DMS153 treated with DMSO at 0.1 percent for 48 hours (cell line): ENCODE data around the gene C1QL2.

Source experiments
- DNase-seq: peaks from one replicate; lab custom pipeline; 2025; ENCODE audit not compliant: unreplicated experiment; lab: John Stamatoyannopoulos, UW

C1QL2 gene

DNA sequence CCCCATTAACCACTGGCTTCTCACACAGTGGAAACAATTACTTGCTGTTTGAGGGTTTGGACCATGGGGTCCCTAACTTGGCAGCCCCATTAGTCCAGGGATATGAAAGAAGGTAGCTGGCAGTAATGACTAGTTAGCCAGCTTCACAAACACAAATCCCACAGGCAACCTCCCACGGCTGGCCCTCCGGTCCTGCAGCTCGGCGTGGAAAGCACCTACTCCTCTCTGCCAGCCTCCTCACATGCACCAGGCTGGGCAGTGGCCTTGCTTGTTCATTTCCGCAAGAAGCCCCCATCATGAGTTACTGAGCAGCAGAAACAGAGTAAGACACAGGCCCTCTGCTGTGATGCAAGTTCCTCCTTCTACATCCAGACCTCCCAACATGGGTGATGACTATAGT, 13.7 kb downstream of the C1QL2 start:
- no peak for DNase-seq

DNA sequence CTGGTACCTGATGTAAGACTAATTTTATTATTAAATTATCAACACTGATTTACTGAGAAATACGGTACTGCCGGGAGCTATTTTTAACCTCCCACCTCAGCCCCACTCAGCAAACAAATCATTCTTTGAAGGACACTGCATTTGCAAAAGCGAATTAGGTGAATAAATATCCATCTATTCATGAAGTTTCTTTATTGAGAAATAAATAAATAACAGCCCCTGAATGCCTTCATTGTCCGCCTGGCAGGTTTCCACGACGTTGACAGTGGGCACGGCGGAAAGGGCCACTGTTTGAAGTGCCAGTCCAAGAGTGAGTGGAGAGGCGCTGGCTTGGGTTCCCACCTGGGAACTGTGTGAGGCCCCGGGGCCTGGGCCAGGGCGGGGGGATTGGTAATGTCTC, 15.7 kb downstream of the C1QL2 start:
- DNase-seq, result peak; percentile 83

DNA sequence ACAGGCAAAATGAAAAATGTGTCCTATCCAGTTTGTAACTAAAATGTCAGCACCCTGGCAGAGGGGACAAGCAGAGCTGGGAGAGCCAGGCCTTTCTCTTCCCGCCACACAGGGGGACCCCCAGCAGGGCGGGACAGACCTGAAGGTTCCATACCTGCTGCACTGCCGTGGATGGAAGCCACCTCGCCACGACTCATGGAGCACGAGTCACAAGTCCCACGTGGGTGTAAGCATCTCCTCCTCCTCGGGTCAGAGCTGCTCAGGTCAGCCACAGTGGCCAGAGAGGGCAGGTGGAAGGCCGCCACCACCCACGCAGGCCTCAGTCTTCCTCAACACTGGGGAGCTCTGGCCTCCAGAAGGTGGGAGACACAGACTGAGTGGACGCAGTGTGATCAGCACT, 21.0 kb downstream of the C1QL2 start:
- DNase-seq, result no peak

DNA sequence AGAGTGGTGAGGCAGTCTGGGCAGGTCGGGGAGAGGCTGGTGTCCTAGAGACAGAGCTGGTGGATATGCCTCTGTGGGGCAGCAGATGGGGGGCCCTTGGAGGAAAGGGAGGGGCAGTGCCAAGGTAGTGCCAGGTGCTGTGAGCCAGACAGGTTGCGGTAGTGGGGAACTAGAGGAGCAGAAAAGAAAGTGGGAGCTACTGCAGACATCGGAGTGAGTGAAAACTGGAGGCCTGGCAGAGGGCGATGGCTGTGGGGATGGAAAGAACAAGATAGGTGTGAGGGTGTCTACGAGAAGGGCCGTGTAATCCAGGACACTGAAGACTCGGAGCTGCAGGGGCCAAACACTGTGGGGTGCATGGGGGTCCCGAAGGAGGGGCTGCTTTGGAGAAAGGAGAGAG, 21.7 kb downstream of the C1QL2 start:
- DNase-seq, result no peak

DNA sequence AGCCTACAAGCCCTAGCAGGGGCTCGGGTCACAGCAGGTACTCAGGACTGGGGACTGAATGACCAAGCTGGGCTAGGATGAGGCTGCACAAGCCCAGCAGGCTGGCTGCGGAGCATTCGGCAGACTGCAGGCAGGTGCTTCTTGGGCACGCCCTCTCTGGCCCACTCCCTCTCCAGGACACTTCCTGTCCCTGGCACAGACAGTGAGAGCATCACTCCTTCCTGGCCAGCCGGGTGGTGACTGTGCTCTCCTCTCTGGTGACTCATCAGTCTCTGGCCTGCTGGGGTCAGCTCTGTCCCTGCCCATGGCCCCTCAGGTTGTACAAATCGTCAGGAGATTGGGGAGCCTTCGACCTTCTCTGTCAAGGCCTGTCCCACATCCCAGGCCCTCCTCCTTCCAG, 22.5 kb downstream of the C1QL2 start:
- no peak for DNase-seq

DNA sequence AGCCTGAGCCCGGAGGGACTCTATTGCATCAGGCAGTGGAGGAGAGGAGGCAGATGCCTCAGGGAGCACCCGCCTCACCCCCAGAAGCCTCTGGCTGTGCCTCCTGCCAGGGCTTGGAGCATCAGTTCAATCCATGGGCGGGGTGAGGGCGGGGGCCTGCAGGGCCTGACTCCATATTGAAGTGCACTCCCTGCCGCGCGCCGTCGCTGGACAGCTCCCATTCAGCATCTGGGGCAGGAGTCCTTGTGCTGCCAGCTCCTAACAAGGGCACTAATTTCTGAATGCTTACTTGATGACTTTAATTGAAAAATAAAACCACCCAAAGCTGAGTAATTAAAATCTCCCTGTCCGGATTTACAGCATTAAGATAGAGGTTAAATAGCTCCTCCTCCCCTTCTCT, 23.8 kb downstream of the C1QL2 start:
- no peak for DNase-seq

DNA sequence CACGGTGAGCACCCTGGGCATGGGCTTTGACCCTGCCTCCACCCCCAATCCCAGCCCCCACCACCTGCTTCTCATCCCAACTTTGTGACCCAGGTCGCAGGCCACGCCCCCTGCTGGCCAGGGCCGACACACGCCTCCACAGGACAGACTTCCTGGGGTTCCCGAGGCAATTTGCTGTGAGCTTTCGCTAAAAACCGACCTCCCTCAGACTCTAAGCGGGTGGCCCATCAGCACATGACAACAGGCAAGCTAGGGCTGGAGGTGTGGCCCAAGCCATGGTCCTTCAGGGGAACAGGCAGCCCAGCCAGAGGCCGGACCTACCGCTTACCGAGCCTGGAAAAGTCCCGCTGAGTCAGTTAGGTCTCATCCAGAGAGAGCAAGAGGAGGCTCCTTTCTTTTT, 31.9 kb downstream of the C1QL2 start:
- no peak for DNase-seq

DNA sequence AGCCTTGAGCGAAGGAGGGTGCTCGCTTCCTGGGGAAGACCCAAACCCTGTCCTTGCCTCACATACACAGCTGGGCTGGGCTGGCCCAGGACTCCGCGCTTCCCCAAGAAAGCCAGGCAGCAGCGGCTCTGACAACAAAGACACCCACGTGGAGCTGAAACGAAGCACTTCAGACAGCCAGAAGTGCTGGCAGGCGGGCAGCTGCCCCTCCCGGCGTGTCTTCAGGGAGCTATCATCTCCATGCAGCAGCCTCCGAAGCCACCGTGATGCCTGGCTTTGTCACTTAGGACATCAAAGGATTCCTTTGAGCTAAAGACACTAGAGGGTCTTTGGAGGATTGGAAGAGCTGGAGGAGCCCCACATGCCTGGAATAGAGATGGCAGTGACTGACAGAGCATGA, 35.2 kb downstream of the C1QL2 start:
- no peak for DNase-seq

DNA sequence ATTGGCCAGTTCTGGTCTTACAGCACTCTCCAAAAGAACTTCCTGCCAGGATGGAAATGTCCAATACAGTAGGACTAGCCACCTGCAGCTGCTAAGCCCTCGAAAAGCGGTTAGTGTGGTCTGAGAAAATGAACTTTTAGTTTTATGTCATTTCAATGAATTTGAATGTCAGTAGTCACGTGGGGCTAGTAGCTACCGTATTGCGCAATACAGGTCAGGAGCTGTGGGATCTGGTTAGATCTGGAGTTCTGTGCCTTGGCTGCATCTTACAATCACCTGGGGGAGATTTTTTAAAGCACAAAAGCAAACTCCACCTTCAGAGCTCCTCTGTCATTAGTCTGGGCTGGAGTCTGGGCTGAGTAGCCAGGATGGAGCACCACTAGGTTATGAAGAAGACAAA, 35.9 kb downstream of the C1QL2 start:
- no peak for DNase-seq

DNA sequence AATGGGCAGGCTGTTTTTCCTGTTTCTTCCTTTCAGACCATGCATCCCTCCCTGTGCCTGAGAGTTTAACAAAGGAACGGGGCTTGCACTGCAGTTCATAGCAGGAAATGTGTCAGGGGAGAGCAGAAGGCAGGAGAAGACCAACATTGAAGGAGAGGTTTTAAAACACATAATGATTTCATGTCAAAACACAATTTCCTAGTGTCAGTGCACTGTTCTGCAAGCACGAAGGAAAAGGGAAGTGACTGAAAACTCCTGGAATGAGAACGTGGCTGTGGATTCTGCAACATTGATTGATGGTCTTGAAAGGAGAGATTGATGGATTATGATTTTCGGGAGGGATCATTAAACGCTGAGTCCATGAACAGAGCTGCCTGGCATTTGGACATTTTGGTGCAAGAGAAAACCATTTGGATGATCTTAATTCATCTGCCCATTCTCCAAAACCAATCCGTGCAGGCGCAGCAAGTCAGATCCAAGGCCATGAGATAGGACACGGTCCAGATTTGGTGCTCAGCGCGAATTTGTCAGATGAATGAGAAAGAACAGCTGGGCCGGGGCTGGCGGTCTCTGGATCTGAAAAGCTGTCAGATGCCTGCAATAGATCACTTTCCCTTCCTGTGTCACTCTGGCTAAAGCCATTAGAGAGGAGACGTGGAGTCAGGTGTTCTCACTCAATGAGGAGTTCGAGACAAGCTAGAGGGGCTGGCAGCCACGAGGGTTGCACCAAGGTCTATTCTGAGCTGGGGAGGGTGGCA, 38.4 kb downstream of the C1QL2 start:
- DNase-seq, result no peak

DNA sequence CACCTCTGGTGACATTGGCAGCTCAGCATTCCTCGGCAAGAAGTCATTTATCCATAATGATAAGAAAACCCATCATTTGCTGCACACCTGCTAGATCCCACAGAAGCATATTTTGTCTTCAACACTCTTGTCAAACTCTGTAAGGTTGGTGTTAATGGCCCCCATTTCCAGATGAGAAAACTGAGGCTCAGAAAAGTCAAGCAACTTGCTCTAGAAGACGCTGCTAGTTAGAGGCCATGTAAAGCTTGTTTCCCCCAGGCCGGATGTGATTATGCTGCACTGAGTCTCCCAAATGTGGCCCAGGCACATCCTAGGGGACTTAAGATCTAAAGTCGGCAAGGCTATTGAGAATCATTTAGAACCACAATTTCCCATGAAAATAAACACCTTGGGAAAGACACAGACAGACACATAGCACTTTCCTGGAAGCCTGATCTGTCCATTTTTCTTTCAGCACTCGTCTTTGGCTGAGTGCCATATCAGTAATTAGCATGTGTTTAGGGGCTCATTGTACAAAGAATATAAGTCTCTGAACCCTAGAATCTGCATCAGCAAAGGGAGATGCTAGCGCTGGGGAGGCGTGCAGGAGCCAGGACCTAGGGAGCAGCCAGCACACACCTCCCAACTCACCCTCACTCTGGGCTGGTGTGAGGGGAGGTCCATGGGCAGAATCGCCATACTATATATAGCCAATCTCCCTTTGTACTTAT, 39.3 kb downstream of the C1QL2 start:
- DNase-seq, result no peak

DNA sequence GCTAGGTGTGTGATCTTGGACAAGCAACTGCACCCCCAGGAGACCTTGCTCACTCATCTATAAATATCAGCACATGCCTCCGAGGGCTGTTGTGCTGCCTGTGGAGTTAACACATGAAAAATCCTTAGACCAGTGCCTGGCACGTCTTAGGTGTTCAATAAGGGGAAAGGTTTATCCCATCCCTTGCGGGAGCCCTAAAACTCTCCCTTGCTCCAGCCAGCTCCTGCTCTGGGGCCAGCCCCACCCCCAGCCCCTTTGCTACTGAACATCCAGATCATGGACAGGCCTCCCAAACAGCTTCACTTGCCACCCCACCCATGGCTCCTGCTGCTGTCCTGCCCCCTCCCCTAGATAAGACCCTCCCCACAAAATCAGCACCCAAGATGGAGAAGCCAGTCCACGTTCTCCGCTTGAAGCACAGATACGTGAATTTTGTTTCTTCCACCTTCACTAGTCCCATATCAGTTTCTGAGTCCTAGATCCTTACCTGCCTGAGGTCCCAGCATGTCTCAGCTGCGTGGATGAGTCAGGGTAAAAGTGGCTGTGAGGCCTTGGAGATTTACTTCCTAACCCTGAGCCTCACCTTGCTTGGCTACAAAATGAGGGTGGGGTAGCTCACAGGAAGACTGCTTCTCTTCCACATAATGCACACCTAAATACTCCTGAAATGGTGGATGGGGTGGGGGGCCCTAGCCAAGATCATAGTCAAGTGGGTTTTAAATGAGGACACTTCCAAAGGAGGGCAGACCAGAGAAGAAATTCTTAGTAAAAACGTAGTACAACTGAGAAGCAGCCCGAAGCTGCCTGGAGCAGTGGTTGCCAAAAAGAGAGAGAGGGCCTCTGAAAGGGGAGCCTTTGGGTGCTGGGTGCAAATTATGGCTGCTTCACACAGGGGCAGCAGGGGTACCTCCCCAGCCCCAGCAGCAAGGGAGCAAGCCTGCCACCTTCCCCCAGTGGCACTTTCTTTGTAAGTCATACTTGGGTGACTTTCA, 40.4 kb downstream of the C1QL2 start:
- DNase-seq, result no peak

DNA sequence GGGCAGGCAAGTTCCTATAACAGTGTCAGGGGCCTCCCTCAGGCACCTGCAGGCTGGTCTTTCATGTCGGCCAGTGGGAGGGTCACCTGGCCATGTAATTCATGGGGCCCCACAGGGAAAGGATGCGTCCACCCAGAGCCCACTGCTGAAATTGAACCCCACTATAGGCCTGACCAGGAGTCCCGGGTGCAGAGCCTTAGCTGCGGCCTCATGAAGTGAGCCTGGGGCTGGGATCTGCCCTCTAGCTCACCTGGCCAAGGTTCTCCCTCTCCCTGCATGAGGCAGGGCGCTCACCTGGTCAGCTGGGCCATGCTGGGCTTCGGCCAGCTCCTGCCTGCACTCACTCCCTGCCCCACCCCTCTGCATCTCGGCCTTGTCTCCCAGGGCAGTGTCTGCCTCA, 41.1 kb downstream of the C1QL2 start:
- no peak for DNase-seq

DNA sequence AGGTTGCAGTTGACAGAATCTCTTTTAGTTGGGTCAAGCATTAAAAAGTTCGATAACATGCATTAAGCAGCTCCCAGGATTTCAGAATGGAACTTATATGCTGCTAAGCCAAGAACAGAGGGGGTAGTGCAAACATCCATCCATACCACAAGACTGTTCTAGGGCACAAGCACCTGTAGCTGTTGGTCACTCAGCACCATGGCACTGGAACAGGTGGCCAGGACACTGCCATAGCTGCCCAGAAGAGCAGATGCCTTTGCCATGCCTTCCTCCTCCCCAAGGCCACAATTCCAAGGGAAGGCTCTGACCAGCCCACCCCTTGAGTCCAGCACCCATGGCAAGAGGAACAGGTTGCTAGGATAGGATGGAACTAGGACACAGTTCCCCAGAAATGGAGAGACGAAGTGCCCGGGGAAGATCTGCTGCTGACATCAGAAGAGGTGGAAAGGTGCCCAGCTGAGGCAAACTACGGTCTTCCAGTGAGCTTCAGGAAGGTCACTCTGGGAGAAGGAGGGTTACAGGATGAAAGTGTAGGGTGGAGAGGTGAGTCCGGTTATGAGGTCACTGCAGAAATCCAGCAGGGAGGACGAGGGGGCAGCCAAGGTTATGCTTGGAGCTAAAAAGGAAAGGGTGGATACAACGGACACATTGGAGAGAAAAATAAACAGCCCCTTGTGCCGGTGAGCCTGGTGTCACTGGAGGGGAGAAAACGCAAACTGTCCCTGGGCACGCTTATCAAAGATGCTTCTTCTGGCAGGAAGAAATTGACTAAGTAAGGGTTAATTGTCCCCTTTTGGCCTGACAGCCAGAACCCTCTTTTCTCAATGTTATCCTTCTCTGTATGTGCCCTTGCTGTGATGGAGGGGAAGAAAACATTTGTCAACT, 41.9 kb downstream of the C1QL2 start:
- no peak for DNase-seq

DNA sequence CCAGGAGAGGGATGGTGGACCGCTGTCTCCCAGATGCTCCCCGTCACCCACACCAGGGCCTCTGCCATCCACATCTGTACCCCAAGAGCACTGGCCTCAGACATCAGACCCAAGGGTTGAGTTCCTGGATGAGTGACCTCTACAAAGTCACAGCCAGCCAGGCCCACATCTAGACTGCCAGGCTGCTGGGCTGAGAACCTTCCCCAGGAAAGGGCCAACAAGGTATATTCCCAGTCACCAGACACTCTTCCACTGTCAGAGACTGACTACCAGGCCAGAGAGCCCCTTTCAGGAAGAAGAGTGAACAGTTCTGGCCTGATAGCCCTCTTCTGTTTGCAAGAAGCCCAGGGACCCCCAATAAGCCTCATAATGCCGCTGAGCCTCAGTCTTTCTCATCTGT, 44.3 kb downstream of the C1QL2 start:
- DNase-seq, result no peak

DNA sequence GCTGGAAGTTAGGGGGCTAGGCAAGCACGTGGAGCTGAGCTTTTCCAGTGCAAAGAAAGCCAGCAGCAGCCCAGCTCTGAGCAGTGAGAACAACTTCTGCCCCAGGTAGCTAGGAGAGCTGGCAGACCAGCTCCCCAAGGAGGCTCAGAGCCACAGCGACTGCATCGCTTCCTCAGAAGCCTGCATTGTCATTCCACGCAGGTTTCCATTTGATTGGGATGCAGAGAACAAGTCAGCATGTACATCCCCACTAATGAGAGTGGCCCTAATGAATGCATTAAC, 45.1 kb downstream of the C1QL2 start:
- no peak for DNase-seq

DNA sequence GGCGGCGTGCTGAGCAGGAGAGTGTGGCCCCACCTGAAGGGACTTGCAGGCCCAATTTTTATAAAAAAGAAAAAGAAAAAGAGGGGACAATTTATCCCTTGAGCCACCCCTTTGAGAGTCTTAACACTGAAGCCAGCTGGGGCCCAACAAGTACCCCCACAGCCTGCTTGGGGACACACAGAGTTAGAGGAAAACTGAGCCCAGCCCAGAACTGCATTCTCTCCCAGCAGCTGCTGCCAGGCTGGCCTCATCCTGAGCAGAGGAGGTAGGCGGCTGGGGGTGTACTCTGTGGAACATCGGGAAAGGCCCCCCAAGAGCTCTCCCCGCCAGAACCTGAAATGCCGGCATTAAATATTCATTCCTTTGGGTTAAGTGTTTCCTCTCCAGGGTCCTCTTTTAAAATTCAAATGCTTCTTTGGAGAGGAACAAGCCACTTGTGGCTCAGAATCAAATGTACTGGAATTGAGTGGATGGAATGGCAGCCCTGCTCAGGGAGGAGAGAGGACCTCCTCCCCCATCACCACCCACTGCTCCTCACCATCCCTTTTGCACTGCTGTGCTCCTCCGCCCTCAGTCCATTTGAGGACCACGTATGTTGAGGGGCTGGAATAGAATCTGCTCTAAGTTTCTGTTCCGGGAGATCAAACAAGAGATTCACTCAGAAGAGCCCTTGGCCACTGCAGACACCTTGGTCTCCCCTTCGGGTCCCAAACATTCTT, 45.6 kb downstream of the C1QL2 start:
- DNase-seq, result no peak

DNA sequence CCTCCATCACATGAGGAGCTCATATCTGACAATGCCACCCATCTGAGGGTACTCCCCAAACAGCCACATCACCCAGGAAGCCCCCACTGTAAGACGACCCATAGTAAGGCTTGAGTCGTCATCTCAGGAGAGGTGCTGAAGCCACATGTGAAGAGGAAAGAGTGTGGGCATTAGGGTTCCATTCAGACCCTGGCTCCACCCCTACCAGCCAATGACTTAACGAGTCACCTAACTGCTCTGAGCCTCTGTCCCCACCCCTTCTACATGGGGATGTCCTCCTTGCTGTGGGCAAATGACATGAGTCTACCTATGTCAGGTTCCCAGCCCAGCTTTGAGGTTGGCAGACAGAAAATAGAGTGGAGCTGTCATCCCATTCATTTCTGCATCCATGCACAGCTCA, 46.3 kb downstream of the C1QL2 start:
- DNase-seq, result no peak

DNA sequence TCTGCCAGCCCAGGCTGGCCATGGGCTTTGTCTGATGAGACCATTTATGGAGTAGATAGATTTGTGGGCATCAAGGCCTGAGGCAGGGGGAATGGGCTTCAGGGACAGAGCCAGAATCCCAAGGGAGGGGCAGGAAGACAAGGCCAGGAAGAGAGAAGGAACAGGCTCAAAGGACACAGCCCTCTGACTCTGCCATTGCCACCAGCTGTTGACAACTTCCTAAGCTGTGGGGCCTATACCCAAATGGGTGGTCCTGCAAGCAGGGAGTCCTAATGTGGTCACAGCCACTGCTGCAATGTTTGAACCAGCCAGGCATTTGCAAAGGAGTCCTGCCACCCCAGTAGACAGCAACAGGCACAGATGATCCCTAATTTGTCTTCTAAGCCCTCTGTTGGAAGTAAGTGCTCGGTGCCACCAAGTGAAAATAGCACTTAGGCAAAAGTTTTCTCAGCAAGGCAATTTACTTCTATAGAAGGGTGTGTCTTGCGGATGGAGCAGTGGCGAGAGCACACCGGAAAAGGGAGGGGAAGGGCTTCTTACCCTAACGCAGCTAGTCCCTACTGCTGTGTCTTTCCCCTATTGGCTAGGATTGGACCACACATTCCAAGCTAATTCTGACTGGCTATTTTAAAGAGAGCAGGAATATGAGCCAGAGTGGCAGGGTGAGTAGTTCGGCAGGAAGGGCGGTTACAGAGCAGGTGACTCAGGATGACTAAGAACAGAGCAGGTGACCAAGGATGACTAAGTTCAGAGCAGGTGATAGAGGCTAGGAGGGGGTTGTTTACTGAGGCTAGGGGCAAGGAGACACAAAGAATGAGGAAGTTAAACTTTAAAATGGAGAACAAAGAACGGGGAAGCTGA, 47.2 kb downstream of the C1QL2 start:
- DNase-seq, result no peak
